Activated CD8-positive, alpha-beta memory T cell treated with anti-CD3 and anti-CD28 coated beads for 36 hours (primary cell): ENCODE results near the gene LCK. TPM values are rescaled to one million over a fixed set of nuclear protein-coding genes. Genes with fewer than 3 reads are reported as not detected.

Source experiments
- CTCF ChIA-PET: fragments of 350-600 bp; sonication (Branson Sonifier 250); formaldehyde crosslinking; loops from one replicate; lab custom pipeline; 2021; ENCODE audit warnings: antibody characterized with exemption; lab: Charles Lee
- POLR2A ChIA-PET: fragments of 350-600 bp; sonication (Branson Sonifier 250); formaldehyde crosslinking; loops from one replicate; lab custom pipeline; 2021; ENCODE audit warnings: antibody characterized with exemption; lab: Charles Lee
- total RNA-seq, 2 experiments: library from RNA; stranded (reverse); gene quantifications; one replicate each; pipeline ENCODE4 v1.2.3, GENCODE V29; 2021

The LCK gene
- total RNA-seq = 100 to 1,000 TPM; 279 to 294 TPM

- ChIA-PET POLR2A (interaction anchor here (0.6 to 4.2 kb wide), 9 partner anchors 10 to 307 kb away, joined by 3 to 20 read pairs (median 5); partner anchors contain the start of genes HDAC1, KPNA6 and MARCKSL1), CTCF (interaction anchor here (1.5 to 6.7 kb wide), 4 partner anchors 12 to 82 kb away, joined by 4 to 59 read pairs (median 4); no protein-coding TSS in a partner anchor)
These were observed at the start of gene LCK for GRCh38 chr1:32250893-32251716. LCK (plus strand) TSS chr1:32251265; CDS start chr1:32274330, 23,065 bp downstream.

GRCh38 chr1:32204943-32205361, 46.1 kb upstream of the LCK start:
- ChIA-PET CTCF (interaction anchor here (0.7 to 3.2 kb wide), 4 partner anchors 11 to 204 kb away, joined by 3 to 20 read pairs (median 5); no protein-coding TSS in a partner anchor), POLR2A (interaction anchor here (0.5 to 1.2 kb wide), 3 partner anchors 12 to 44 kb away, joined by 3 read pairs; no protein-coding TSS in a partner anchor)

DNA sequence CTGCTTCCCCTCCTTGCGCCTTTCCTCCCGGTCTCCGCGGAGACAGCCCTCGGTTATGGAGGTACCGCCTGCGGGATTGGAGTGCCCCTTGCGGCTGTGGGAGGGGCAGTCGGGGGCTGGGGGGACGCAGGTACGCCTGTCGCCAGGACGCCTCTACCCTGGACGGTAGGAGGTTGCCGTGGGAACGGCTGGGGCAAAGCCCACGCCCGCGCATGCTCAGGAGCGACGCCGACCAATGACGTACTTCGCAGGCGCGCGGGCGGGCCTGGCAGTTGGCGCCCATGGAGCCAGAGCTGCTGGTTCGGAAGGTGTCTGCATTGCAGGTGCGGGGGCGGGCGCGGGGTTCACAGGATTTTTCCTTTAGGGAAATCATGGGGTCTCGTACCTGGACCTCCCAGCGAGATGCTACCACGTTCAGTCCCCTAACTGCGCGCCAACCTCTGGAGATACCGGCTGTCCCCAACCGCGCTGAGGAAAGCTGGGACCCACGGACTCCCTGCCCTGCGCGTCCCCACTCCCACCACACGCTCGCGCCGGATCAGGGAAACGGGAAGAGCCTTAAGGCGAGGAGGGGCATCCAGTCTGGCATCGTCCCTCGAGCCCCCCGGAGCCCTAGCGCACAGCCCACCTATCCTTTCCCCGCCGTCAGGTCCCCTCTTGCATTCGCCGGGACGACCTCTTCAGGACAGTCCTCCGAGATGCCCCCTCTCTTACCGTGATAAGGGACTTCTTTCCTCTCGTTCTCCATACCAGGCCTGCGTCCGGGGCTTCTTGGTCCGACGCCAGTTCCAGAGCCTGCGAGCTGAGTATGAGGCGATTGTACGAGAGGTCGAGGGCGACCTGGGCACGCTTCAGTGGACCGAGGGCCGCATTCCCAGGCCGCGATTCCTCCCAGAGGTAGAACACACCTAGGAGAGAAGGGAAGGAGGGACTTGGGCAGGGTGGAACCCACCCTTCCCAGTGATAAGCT, 45.4 kb upstream of the LCK start, which contains the start of gene IQCC:
IQCC (plus strand) TSS at position 271 of the 970 bp plus-strand sequence; CDS start at position 282, 11 bp downstream.
- ChIA-PET CTCF (interaction anchor here (0.7 to 3.2 kb wide), 6 partner anchors 8 to 203 kb away, joined by 3 to 20 read pairs (median 4); no protein-coding TSS in a partner anchor), POLR2A (interaction anchor here (0.6 to 1.2 kb wide), 6 partner anchors 11 to 102 kb away, joined by 3 to 11 read pairs (median 3); no protein-coding TSS in a partner anchor)

- ChIA-PET CTCF (interaction anchor here (0.5 kb wide), 1 partner anchor 389 kb away, joined by 3 read pairs; no protein-coding TSS in a partner anchor), POLR2A (no interaction called here)
These were observed 42.6 kb upstream of the LCK start for GRCh38 chr1:32208469-32208868.

DNA sequence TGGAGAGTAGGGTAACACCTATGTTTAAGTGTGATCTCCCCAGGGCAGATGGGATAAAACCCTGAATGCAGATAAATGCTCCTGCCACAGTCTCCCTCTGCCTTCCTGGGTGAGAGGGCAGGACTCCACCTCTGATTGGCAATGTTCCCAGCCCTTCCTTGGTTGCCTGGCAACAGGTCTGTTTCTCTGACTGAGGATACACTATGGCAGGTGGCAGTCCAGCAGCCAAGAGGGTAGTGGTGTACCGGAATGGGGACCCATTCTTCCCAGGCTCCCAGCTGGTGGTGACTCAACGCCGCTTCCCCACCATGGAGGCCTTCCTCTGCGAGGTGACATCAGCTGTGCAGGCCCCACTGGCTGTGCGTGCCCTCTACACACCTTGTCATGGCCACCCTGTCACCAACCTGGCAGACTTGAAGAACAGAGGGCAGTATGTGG, 42.2 kb upstream of the LCK start, which contains the start of gene DCDC2B:
DCDC2B (plus strand) TSS at position 199 of the 438 bp plus-strand sequence; CDS start at position 204, 5 bp downstream.
- ChIA-PET POLR2A (no interaction called here), CTCF (interaction anchor here (0.5 kb wide), 1 partner anchor 389 kb away, joined by 3 read pairs; no protein-coding TSS in a partner anchor)

GRCh38 chr1:32215629-32216480, 35.2 kb upstream of the LCK start:
- ChIA-PET CTCF (interaction anchor here (0.5 to 3.7 kb wide), 23 partner anchors 9 to 230 kb away, joined by 3 to 20 read pairs (median 4); partner anchors contain the start of genes BSDC1, CCDC28B, IQCC and MARCKSL1), POLR2A (interaction anchor here (0.5 to 1.2 kb wide), 5 partner anchors 10 to 37 kb away, joined by 3 read pairs; partner anchors contain the start of genes IQCC and TXLNA)

DNA sequence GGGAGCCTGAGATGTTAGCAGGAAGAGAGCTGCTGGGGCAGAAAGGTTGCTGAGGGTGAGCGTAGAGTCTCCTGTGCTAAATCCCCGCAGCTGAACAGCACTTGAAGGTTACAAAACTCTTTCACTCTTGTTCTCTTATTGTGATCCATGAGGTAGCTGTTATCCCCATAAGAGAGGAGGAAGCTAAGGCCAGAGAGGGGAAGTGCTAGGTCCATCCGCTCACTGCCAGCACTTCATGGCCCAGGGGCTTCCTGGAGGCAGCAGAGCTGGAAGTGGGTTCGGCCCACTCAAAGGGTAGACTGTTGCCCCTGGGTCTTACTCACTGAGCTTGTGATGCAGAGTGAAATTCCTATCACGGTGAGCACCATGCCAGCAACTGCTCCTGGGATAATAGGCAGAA, 34.5 kb upstream of the LCK start:
- CTCF ChIA-PET = interaction anchor here (0.5 to 3.7 kb wide), 10 partner anchors 10 to 231 kb away, joined by 3 to 20 read pairs (median 8); partner anchors contain the start of genes BSDC1, CCDC28B and IQCC
- POLR2A ChIA-PET = interaction anchor here (0.5 to 1.2 kb wide), 4 partner anchors 11 to 37 kb away, joined by 3 read pairs; partner anchors contain the start of genes IQCC and TXLNA

GRCh38 chr1:32219022-32219421, 32.0 kb upstream of the LCK start:
- POLR2A ChIA-PET = interaction anchor here (1.0 kb wide), 1 partner anchor 14 kb away, joined by 3 read pairs; the partner anchor contains the start of gene IQCC
- CTCF ChIA-PET = interaction anchor here (0.7 kb wide), 1 partner anchor 83 kb away, joined by 3 read pairs; no protein-coding TSS in a partner anchor

DNA sequence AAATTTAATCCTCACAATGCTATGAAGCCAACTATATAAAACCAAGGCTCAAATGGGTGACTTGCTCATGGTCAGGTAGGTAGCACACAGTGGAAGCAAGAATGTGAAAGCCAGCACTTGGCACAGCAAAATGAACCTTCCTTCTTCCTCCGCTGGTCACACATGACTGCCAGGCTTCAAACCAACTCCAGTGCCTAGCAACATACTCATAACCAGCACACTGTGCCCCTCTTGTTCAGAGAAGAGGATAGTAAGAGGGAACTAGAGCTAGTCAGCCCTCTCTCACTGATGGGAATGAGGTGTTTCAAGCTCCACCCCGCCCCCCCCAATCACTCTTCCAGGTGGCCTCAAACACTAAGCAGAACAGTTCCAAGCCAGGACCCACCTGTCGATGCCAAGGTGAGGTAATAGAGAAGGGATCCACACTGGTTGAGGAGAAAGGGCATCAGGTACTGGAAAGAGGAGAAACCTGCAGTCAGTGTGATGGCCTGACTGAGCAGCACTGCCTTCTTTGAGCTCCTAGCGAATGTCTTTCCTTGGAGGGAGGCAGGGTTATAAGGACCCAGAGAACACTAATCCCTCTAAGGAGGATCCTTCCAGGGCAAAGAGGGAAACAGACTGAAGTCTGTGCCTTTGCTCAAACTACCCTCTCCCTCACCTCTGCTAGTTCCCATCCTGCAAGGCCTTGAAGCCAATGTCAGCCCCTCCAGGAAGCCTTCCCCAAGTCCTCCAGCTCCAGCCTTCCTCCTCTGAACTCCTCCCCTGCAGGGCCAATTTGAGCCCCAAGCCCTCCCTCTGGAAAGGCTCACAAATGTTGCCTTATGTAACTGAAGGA, 30.1 kb upstream of the LCK start:
- CTCF ChIA-PET = interaction anchor here (0.6 to 1.0 kb wide), 2 partner anchors 15 to 27 kb away, joined by 3 to 5 read pairs; partner anchors contain the start of gene IQCC

DNA sequence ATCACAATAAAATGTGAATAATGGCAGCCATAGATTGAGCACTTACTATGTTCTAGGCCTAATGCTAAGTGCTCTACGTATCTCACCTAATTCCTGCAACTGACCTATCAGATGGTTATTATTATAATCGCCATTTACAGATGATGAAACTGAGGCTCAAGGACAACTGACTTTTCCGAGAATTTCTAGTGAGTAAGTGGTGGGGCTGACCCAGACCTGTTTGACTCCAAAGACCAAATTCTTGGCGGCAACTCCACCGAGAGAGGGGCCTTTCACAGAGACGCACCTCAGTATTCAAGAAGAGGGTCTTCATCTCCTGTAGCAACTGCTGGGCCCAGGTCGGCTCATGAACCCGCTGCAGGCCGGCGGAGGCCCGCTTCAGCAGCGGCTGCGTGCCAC, 29.5 kb upstream of the LCK start:
- CTCF ChIA-PET = no interaction called here
- POLR2A ChIA-PET = no interaction called here

More for the DNA sequence above, 30.1 kb upstream of the LCK start:
- POLR2A ChIA-PET = no interaction called here

DNA sequence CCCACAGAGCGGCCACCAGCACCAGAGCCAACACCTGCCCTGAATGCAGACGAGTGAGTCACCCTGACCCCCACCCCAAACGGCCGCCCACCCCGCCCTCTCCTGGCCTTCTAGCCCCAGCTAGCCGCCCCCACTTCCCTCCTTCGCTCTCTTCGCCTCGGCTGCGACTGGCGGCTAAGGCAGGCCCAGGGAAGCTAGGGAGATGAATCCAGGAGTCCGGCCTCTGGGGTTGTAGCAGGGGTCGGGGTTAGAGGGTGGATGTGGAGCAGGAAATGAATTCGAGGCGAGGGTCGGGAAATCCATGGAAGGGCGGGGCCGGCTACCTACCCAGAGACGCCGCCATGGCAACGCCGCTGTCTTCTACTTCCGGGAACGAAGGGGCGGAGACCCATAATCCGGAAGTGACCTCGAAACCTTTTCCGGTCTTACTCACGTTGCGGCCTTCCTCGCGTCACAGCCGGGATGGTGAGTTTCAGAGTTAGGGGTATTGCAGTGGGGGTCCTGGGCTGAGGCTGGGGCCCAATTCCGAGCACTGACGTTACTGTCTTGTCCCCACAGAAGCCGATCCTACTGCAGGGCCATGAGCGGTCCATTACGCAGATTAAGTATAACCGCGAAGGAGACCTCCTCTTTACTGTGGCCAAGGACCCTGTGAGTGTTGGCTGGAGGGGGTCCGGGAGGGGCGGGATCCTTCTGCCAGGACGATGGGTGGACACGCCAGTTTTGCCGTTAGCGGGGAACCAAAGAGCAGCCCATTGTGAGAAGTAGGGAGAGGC, 28.9 kb upstream of the LCK start, which contains the start of the genes EIF3I and TMEM234:
EIF3I (plus strand) TSS at position 428 of the 776 bp plus-strand sequence; CDS start at position 463, 35 bp downstream.
TMEM234 (minus strand) TSS at position 374 of the 776 bp plus-strand sequence; CDS start at position 343, 31 bp downstream.
- CTCF ChIA-PET = interaction anchor here (1.8 kb wide), 1 partner anchor 25 kb away, joined by 4 read pairs; the partner anchor contains the start of gene FAM167B
- POLR2A ChIA-PET = interaction anchor here (1.1 kb wide), 1 partner anchor 17 kb away, joined by 3 read pairs; the partner anchor contains the start of gene IQCC

DNA sequence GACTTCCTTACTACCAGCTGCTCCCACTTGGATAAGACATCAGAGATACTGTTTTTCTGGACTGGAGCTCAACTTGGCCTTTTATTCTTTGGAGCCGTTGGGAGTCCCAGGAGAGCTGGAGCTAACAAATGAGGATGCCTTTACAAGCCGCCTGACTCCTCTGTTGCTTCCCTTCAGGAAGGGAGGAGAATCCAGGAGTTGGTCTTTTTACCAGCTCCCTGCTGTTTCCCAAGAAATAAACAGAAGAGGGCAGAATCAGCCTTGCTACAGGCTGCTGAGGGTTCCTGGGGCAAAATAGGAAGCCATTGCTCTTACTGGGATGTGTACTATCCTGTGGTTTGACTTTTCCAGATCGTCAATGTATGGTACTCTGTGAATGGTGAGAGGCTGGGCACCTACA, 27.4 kb upstream of the LCK start:
- ChIA-PET POLR2A (interaction anchor here (1.1 kb wide), 2 partner anchors 18 to 25 kb away, joined by 3 to 7 read pairs; partner anchors contain the start of gene IQCC), CTCF (interaction anchor here (1.1 to 2.2 kb wide), 3 partner anchors 8 to 27 kb away, joined by 4 to 5 read pairs (median 4); partner anchors contain the start of gene FAM167B)

- CTCF ChIA-PET = interaction anchor here (1.1 to 2.2 kb wide), 2 partner anchors 9 to 26 kb away, joined by 4 to 5 read pairs; no protein-coding TSS in a partner anchor
- POLR2A ChIA-PET = interaction anchor here (1.1 kb wide), 1 partner anchor 24 kb away, joined by 7 read pairs; no protein-coding TSS in a partner anchor
These were observed 26.8 kb upstream of the LCK start for GRCh38 chr1:32224285-32224684.

- CTCF ChIA-PET = interaction anchor here (1.5 to 3.0 kb wide), 3 partner anchors 11 to 20 kb away, joined by 4 to 13 read pairs (median 7); no protein-coding TSS in a partner anchor
- POLR2A ChIA-PET = no interaction called here
These were observed 22.3 kb upstream of the LCK start for GRCh38 chr1:32228771-32229170.
